Activated CD4-positive, alpha-beta T cell treated with anti-CD3 and anti-CD28 coated beads, Interleukin-2, amount 10 ng/mL, durations not matched to agents 7 days and 5 days (primary cell): ENCODE data around the gene WDR27. TPM values are rescaled to one million over a fixed set of nuclear protein-coding genes. Genes with fewer than 3 reads are reported as not detected.

Experiments used
- total RNA-seq, 2 experiments: library from RNA; stranded (reverse); gene quantifications; one replicate each; pipeline ENCODE4 v1.2.3, GENCODE V29; 2021

Gene WDR27
- total RNA-seq, 2 experiments from 2014 or later: 18.1 to 21.9 TPM

Other genes starting within 250 kb of the WDR27 start
- gene C6orf120, start 97 bp upstream of the WDR27 start, total RNA-seq: 10 to 100 TPM; 17.0 to 20.9 TPM
- 10 to 100 TPM; 57.4 to 59.7 TPM for gene PHF10, start 22.5 kb upstream of the WDR27 start, total RNA-seq
- gene DYNLT2, start 49.5 kb upstream of the WDR27 start, total RNA-seq: 1 to 10 TPM; 2.2 to 2.5 TPM
- 10 to 100 TPM; 28.1 to 35.6 TPM for gene ERMARD, start 49.6 kb upstream of the WDR27 start, total RNA-seq